ENCODE data around the gene P4HB. TPM values are rescaled to one million over a fixed set of nuclear protein-coding genes. Genes with fewer than 3 reads are reported as not detected.

Gene P4HB
- polyA plus RNA-seq, 1 donor from 2014 or later = 82.8 TPM

DNA sequence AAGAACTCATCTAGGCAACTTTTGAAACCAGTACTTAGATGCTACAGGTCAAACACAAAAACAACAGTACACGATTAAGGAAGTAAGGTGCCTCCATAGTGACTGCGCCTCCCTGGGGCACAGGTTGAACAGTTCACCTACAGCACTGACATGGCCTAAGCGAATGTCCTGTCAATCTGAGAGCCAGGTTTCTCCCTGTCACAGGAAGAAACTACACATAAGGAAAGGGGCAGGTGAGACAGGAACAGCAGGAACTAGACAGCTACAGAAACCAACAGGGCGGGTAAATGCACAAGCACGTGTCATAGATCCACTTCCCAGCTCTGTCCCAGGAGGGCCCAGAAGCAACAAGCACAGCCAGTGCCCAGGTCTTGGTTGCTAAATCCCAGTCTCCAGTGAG, 18.8 kb upstream of the P4HB start:
- Histone ChIP-seq H3K27ac (ENCODE audit: low read length) (no peak overlapping the region), H3K4me3 (ENCODE audit: low read length) (no peak overlapping the region), H3K9me2 (ENCODE audit: insufficient read depth, low read length) (no peaks in the 10 kb centered on the region), H4K20me1 (ENCODE audit: insufficient read depth) (no peaks in the 10 kb centered on the region), H3K36me3 (ENCODE audit: insufficient read depth, low read length) (no peaks in the 10 kb centered on the region), H3F3A (ENCODE audit: insufficient read depth, low read length, poor library complexity, severe bottlenecking) (no peaks in the 10 kb centered on the region), H2AFZ (ENCODE audit: low read depth, low read length) (no peak overlapping the region), H3K9ac (ENCODE audit: low read length) (no peak overlapping the region), H3K27me3 (ENCODE audit: insufficient read depth, low read depth, low read length) (no peaks in the 10 kb centered on the region), H3K9me3 (ENCODE audit: low read length) (no peaks in the 10 kb centered on the region), H3K4me2 (ENCODE audit: low read length) (no peak overlapping the region), H3K79me2 (replicated peaks; ENCODE audit: insufficient read depth, low read length) (no peaks in the 10 kb centered on the region)
- TF ChIP-seq, protein P1, sequence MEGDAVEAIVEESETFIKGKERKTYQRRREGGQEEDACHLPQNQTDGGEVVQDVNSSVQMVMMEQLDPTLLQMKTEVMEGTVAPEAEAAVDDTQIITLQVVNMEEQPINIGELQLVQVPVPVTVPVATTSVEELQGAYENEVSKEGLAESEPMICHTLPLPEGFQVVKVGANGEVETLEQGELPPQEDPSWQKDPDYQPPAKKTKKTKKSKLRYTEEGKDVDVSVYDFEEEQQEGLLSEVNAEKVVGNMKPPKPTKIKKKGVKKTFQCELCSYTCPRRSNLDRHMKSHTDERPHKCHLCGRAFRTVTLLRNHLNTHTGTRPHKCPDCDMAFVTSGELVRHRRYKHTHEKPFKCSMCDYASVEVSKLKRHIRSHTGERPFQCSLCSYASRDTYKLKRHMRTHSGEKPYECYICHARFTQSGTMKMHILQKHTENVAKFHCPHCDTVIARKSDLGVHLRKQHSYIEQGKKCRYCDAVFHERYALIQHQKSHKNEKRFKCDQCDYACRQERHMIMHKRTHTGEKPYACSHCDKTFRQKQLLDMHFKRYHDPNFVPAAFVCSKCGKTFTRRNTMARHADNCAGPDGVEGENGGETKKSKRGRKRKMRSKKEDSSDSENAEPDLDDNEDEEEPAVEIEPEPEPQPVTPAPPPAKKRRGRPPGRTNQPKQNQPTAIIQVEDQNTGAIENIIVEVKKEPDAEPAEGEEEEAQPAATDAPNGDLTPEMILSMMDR (IDR thresholded peaks at IDR 0.05; ENCODE audit: poor library complexity, severe bottlenecking) = no peak
- no peak for TF ChIP-seq EP300 (conservative IDR thresholded peaks at IDR 0.05; ENCODE audit: poor library complexity, severe bottlenecking)
- TF ChIP-seq, protein P2, sequence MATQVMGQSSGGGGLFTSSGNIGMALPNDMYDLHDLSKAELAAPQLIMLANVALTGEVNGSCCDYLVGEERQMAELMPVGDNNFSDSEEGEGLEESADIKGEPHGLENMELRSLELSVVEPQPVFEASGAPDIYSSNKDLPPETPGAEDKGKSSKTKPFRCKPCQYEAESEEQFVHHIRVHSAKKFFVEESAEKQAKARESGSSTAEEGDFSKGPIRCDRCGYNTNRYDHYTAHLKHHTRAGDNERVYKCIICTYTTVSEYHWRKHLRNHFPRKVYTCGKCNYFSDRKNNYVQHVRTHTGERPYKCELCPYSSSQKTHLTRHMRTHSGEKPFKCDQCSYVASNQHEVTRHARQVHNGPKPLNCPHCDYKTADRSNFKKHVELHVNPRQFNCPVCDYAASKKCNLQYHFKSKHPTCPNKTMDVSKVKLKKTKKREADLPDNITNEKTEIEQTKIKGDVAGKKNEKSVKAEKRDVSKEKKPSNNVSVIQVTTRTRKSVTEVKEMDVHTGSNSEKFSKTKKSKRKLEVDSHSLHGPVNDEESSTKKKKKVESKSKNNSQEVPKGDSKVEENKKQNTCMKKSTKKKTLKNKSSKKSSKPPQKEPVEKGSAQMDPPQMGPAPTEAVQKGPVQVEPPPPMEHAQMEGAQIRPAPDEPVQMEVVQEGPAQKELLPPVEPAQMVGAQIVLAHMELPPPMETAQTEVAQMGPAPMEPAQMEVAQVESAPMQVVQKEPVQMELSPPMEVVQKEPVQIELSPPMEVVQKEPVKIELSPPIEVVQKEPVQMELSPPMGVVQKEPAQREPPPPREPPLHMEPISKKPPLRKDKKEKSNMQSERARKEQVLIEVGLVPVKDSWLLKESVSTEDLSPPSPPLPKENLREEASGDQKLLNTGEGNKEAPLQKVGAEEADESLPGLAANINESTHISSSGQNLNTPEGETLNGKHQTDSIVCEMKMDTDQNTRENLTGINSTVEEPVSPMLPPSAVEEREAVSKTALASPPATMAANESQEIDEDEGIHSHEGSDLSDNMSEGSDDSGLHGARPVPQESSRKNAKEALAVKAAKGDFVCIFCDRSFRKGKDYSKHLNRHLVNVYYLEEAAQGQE (IDR thresholded peaks at IDR 0.05; ENCODE audit: borderline replicate concordance) = no peak

DNA sequence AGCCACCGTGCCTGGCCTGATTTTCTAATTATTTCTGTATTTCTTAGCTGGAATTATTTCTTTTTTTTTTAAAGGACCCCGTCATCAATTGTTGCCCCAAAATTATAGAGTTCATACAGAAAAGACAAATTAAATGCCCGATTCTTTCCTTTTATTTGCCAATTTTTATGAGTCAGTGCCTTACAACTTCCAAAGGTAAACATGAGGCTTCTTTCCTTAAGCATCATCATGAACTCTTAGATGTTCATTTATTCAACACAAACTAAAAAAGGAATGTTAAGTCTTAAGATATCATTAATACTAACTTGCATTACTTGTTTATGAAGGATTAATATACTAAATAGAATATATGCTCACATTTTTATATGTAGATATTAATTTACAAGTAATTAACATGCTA, 18.0 kb upstream of the P4HB start:
- H3K27ac ChIP-seq (ENCODE audit: low read length) = no peak overlapping the region
- H2AFZ ChIP-seq (ENCODE audit: low read depth, low read length) = no peak overlapping the region
- H3K36me3 ChIP-seq (ENCODE audit: insufficient read depth, low read length) = no peaks in the 10 kb centered on the region
- no peaks in the 10 kb centered on the region for H3K9me3 ChIP-seq (ENCODE audit: low read length)
- H3K4me2 ChIP-seq (ENCODE audit: low read length) = no peak overlapping the region
- H3K4me3 ChIP-seq (ENCODE audit: low read length) = no peak overlapping the region
- H3F3A ChIP-seq (ENCODE audit: insufficient read depth, low read length, poor library complexity, severe bottlenecking) = no peaks in the 10 kb centered on the region
- no peaks in the 10 kb centered on the region for H3K27me3 ChIP-seq (ENCODE audit: insufficient read depth, low read depth, low read length)
- TF ChIP-seq, protein P2 (IDR thresholded peaks at IDR 0.05; ENCODE audit: borderline replicate concordance) = no peak
- no peak for TF ChIP-seq MXI1 (conservative IDR thresholded peaks at IDR 0.05; ENCODE audit: poor library complexity, severe bottlenecking)
- TF ChIP-seq RAD21 (conservative IDR thresholded peaks at IDR 0.05) = no peak
- no peak for TF ChIP-seq EZH2 (IDR thresholded peaks at IDR 0.05; ENCODE audit: borderline replicate concordance, insufficient read depth, low read length, poor library complexity, severe bottlenecking)
- TF ChIP-seq SMC3 (conservative IDR thresholded peaks at IDR 0.05; ENCODE audit: poor library complexity) = no peak
- TF ChIP-seq TAF1 (IDR thresholded peaks at IDR 0.05; ENCODE audit: low read depth) = no peak
- TF ChIP-seq POLR2AphosphoS5 (IDR thresholded peaks at IDR 0.05) = no peak
- TF ChIP-seq, protein P1 (IDR thresholded peaks at IDR 0.05; ENCODE audit: poor library complexity, severe bottlenecking) = no peak
- TF ChIP-seq EP300 (conservative IDR thresholded peaks at IDR 0.05; ENCODE audit: poor library complexity, severe bottlenecking) = no peak
- no peaks in the 10 kb centered on the region for H3K79me2 ChIP-seq (replicated peaks; ENCODE audit: insufficient read depth, low read length)
- no peaks in the 10 kb centered on the region for H4K20me1 ChIP-seq (ENCODE audit: insufficient read depth)
- no peaks in the 10 kb centered on the region for H3K9me2 ChIP-seq (ENCODE audit: insufficient read depth, low read length)
- no peak overlapping the region for H3K9ac ChIP-seq (ENCODE audit: low read length)
